HG03575 (cell line): Measurements from ENCODE around the gene POLR1H.
"Not testable (repeated sequence)": the region's sequence is repeated elsewhere in the genome, so short reads cannot be mapped to it uniquely, and the experiment has no call there.

Source experiments
- ATAC-seq: cut with Tn5 transposase; IDR thresholded peaks from one replicate; pipeline ENCODE4 v1.9.1; 2021; ENCODE audit not compliant: unreplicated experiment, insufficient number of reproducible peaks, low FRiP score; ENCODE audit errors: extremely low read depth

Gene POLR1H

GRCh38 chr6:30061092-30061857 lies at the start of gene POLR1H:
TSS of gene POLR1H (plus strand) at chr6:30061265. CDS start at chr6:30061525, 260 bp downstream.
- no peak for ATAC-seq

GRCh38 chr6:30013291-30013922 lies 47.7 kb upstream of the POLR1H start:
- ATAC-seq: no peak

GRCh38 chr6:30019819-30020218 lies 41.2 kb upstream of the POLR1H start:
- no peak for ATAC-seq

- no peak for ATAC-seq
Measured at GRCh38 chr6:30020626-30021025, 40.4 kb upstream of the POLR1H start.

- no peak for ATAC-seq
Measured at GRCh38 chr6:30022189-30022588, 38.9 kb upstream of the POLR1H start.

GRCh38 chr6:30022712-30023111 lies 38.4 kb upstream of the POLR1H start:
- not testable (repeated sequence) for ATAC-seq

GRCh38 chr6:30025186-30025585 lies 35.9 kb upstream of the POLR1H start:
- no peak for ATAC-seq

GRCh38 chr6:30029588-30029987 lies 31.5 kb upstream of the POLR1H start:
- no peak for ATAC-seq

GRCh38 chr6:30031381-30031780 lies 29.7 kb upstream of the POLR1H start:
- no peak for ATAC-seq

- ATAC-seq: not testable (repeated sequence)
Measured at GRCh38 chr6:30033440-30033839, 27.6 kb upstream of the POLR1H start.

- no peak for ATAC-seq
Measured at GRCh38 chr6:30035784-30036183, 25.3 kb upstream of the POLR1H start.

GRCh38 chr6:30037182-30037788 lies 23.8 kb upstream of the POLR1H start:
- no peak for ATAC-seq

GRCh38 chr6:30041221-30041620 lies 19.8 kb upstream of the POLR1H start:
- no peak for ATAC-seq

- no peak for ATAC-seq
Measured at GRCh38 chr6:30041821-30042220, 19.2 kb upstream of the POLR1H start.

GRCh38 chr6:30042476-30042875 lies 18.6 kb upstream of the POLR1H start:
- ATAC-seq: no peak

GRCh38 chr6:30042914-30043313 lies 18.2 kb upstream of the POLR1H start:
- no peak for ATAC-seq

GRCh38 chr6:30043744-30044143 lies 17.3 kb upstream of the POLR1H start:
- ATAC-seq: no peak

GRCh38 chr6:30044630-30045029 lies 16.4 kb upstream of the POLR1H start:
- ATAC-seq: no peak

- no peak for ATAC-seq
Measured at GRCh38 chr6:30047220-30047619, 13.8 kb upstream of the POLR1H start.

- no peak for ATAC-seq
Measured at GRCh38 chr6:30053682-30054081, 7.4 kb upstream of the POLR1H start.
